GM15510 (cell line): Measurements from ENCODE around the gene COG2.

Experiments used
- POLR2A ChIP-seq: IDR thresholded peaks from 3 replicates; pipeline ENCODE4 v1.6.1; 2011; ENCODE audit warnings: borderline replicate concordance; ENCODE audit not compliant: insufficient read length; ENCODE audit errors: extremely low read depth

The COG2 gene

DNA sequence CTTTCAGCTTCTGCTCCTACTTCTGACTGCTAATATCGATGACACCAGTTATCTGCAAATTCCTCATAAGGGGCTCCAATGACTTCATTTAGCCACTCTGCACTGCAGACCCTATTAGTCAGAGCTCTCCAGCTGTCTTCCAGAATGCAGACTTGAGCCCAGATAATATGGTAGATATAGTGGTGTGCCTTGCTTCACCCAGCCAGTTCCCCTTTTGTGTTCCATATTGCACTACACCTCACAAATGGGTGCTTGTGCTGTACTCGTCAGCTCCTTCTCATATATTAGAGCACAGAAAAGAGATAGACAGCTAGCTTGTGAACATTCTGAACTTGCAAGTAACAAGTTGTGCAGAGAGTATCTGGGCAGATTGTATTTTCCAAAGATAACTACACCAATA, 23.7 kb upstream of the COG2 start:
- no peak for TF ChIP-seq POLR2A

DNA sequence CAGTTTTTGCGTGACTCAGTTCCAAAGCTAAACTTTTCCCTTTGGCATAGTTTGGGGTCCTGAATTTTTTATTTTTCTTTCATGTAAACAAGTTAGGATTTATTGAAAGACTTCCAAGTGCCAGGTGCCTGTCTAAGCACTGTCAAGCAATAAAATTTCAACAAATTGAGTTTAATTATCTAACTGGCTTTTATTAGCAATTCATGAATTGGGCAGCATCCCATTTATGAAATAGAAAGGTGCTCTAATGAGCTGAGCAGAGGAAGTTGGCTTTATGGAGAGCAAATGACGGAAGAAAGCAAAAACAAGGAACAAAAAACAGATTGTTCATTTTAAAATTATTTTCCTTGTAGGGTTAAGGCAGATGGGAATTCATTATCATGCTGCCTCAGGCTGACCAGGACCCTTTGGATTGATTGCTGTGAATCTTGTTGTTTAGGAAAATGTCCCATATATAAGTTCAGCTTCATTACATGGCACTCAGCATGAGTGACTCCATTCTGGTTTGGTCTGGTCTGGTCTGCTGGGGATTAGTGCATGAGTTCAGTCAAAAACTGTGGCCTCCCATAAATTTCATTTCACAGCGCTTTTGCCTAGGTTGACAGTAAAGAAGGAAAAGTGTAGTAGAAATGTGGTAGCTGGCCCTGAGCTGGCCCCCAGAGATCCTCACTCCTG, 21.5 kb upstream of the COG2 start:
- no peak for TF ChIP-seq POLR2A

DNA sequence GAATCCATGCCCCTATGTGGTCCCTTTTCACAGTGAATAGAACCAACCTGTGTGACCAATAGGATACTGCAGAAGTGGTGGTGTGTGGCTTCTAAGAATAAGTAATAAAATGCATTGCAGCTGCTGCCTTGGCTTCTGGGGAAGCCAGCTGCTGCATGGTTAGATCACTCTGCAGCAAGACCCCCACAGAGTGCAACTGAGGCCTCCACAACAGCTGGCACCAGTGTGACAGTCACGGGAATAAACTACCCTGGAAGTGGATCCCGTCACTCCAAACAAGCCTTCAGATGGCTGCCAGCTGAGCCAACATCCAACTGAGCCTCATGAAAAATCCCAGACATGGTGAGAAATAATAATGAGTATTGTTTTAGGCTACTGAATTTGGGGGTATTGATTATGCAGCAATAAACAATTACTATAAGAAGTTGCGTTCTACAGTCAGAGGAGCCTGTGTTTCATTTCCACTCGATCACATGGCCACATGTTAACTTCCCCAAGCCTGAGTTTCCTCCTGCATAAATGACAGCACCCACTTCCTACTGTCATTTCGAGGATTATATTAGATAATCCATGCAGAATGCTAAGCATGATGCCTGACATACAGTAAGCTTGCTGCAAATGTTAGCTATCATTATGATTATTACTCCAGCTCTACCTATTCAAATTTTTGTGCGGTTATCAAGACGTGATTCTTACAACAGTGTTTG, 20.8 kb upstream of the COG2 start:
- no peak for TF ChIP-seq POLR2A

DNA sequence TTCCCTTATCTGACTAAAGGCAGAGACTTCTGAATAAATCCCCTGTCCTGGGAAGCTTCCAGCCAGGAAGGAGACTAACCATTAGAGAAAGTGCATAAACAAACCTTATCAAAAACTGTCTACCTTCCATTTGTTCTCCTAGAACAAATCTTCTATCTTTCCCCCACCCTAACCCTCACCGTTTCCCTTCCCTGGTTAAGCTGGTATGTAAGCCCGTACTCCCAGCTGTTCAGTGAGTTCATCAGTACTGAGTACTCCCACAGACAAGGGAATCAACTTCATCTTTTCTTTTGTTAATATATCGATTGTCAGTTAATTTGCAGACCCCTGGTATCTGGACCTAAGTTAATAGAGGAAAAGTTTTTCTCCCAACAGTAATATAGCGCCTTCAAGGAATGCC, 20.1 kb upstream of the COG2 start:
- no peak for TF ChIP-seq POLR2A

DNA sequence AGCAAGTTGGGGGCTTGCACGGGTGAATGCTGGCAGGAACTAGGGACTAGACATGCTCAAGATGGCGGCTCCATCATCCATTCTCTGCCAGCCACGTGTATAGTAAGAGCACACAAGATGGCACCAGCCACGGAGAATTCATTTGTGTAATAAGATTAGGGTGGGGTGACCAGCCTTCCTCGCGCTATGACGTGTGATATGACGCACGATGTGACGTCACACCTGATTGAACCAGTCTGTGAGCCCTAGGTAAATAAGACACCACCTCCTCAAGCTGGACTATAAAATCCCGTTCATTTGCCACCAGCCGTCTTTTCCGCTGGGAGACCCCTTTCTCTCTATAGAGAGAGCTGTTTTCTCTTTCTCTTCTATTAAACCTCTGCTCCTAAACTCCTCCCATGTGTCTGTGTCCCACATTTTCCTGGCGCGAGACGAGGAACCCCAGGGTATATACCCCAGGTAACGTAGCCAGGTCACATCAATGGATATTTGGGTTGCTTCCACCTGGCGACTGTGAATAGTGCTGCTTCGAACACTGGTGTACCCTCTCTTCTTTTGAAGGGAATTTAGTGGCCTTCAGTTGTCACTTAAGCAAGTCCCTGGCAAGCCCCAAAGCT, 18.1 kb upstream of the COG2 start:
- TF ChIP-seq POLR2A: no peak

DNA sequence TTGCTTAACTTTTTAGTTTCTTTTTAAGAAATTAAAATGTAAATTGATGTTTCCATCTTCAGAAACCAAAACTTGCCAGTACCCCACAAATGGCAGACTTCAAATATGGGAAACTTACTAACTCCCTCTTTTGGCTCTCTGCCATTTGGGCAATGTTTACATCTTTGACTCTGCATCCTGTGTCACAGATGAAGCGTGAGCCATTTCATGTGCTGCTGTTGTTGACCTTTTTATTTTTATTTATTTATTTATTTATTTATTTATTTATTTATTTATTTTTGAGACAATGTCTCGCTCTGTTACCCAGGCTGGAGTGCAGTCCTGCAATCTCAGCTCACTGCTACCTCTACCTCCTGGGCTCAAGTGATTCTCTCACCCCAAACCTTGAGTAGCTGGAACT, 16.0 kb upstream of the COG2 start:
- no peak for TF ChIP-seq POLR2A

DNA sequence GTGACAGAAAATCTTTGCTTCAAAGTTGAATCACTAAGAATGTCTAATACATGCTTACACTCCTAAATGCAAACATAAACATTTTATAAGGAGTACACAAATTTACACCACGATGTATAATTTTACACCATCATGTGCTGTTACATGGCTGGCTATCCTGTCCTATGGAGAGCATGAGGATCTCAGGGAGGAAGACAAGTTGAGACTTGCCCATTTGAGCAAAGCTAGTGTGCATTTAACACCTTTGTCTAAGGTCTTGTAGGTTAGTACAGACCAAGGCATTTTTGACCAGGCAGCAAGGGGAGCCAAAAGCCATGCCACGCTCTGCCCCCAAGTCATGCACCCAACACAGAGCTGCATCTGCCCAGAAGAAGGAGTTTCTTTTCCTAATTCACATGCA, 14.5 kb upstream of the COG2 start:
- no peak for TF ChIP-seq POLR2A

DNA sequence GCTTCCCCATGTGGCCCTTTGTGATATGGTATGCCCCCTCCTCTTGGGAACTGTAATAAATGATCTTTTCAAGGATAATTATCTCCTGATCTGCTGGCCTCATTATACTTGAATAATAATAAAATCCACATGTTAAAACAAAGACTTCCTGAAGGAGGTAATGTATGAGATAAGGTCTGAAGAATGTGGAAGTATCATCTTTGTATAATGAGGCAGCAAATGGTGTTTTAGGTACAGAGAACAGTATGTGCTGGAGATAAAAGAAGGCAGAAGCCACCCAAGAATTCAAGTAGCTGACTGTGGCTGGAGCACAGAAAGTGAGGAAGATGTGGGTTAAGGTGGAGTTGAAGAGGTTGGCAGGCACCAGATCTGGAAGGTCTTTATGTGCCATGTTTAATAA, 12.8 kb upstream of the COG2 start:
- no peak for TF ChIP-seq POLR2A

DNA sequence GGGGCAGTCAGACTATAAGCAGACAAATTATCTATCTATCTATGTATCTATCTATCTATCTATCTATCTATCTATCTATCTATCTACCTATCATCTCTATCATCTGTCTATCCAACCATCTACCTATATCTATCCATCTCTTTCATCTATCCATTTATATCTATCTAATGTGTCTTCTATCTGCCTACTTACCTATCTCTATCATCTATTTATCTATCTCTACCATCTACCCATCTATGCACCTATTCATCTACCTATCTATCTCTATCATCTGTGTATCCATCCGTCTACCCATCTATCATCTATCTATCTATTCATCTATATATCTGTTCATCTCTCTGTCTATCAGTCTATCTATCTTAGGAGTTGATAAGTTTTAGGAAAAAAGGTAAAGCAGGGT, 10.8 kb upstream of the COG2 start:
- TF ChIP-seq POLR2A: no peak

DNA sequence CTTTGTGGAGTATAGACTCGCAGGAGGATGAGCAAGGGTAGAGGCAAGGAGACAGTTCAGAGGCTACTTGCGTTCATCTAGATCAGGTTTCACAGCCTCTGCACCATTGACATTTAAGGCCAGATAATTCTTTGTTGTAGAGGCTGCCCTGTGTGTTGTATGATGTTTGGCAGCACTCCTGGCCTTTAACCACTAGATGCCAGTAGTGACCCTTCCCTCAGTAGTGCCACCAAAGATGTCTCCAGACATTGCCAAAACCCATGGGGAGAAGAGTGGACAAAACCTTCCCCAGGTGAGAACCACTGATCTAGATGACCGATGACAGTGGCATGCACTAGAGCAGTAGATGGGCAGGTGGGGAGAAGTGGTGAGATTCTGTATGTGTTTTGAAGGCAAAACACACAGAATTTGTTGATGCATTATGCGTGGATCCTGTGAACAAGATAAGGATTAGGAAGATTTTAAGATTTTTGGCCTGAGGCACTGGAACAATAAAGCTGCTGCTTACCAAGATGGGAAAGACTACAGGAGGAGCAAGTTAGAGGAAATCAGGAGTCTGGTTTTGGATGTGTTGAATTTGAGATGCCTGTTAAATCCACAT, 9.9 kb upstream of the COG2 start:
- no peak for TF ChIP-seq POLR2A

DNA sequence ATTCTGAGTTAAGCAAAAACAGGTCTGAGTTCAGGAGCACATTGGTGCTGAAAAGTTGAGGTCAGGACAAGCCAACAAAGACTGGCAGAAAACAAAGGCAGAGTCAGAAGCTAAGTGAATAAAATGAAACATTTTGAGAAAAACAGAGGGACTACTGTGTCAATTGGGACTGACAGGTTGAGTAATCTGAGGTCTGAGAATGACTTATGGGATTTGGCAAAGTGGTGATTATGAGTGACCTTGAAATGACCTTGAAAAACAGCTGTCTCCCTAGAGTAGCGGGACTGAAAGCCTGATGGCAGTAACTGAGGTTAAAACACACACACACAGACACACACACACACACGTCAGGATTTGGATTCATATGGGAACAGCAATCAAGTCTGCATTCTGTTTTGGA, 8.8 kb upstream of the COG2 start:
- TF ChIP-seq POLR2A: no peak

DNA sequence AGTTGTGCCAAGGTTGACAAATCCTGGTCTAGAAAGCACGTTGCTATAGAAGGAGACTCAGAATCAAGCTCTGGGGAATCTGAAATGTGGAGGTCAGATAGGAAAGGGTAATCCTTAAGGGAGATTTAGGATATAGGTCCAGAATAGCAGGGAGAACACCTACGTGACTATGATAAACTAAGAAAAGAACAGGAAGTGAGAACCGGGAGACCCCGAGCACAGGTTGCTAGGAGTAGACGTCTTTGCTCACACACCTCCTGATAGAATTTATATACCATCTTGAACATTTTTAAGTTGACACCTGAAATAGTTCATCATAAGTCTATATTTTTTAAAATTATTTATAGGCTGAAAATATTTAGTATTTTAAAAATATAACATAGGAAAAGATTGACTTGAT, 7.9 kb upstream of the COG2 start:
- TF ChIP-seq POLR2A: no peak

DNA sequence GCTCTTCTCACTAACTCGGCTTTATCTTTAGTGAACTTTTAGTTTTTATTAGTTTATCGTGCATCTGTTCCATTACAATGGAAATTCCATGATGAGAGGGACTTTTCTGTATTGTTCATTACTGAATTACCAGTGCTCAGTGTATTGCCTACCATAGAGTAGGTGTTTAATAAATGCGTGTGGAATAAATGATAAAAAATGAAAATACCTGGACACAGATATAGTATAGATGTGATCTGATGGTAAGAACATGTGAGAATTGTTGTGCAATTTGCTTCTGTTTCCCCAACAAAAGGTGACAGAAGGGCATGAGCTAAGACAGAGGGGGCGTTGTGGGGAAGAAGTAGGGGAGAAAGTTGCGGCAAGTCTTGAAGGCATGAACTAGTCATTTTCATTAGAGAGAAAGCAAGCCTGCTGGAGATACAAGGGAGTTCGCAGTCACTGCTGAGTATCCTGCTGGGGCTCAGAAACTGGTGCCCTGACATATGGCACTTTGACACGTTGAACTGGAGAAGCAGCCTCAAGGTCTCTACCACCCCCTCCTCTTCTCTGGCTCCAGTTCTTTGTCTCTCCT, 5.6 kb upstream of the COG2 start:
- TF ChIP-seq POLR2A: no peak

DNA sequence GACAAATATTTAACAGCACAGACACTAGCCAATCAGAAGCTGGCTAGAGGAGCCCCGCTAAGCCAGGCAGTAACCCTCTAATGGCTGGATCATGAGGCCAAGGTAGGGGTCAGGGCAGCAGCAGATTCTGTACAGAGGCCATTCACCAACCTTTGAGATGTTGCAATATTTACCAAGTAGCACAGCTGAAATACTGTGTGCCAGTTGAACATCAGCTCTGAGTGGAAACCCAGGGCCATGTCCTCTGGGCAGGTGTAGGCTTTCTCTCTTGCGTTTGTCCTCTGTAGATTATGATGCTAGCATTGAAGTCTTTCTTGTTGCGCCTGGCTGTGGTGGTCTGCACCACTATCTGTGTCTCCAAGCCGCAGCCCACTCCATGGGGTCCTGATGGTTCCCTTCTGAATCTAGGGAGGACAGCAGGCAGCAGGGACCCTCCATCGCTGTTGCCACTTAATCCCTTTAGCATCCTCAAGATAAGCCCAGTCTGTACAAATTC, 2.5 kb upstream of the COG2 start:
- no peak for TF ChIP-seq POLR2A

DNA sequence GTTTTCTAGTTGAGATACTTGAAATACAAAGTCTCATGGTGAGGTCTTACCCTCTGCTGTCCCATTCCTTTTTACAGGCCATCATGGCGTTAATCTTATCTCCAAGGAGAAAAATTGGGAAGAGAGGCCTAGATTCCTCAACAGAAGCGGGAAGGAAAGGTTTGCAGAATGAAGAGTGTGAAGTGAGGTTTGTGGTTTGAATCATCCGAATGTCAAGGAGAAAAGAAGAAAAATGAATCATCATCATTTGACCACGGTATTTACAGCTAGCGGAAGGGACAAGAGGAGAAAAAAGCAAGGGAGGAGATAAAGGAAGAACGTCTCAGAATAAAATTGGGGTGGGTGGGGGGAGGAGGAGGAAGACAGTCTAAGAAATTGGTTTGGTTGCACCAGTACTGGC, 935 bp upstream of the COG2 start:
- no peak for TF ChIP-seq POLR2A
